ENCODE data around the gene DOCK2. TPM values are rescaled to one million over a fixed set of nuclear protein-coding genes. Genes with fewer than 3 reads are reported as not detected.

The DOCK2 gene
- total RNA-seq, 3 donors from 2014 or later = 13.4 to 43.8 (median 19.8) TPM

GRCh38 chr5:169922474-169922873 lies 285.4 kb downstream of the DOCK2 start:
- TF ChIP-seq POLR2A (IDR thresholded peaks at IDR 0.05) = no peak
- no peak for TF ChIP-seq POLR2AphosphoS5 (IDR thresholded peaks at IDR 0.05)
- TF ChIP-seq, protein P1, sequence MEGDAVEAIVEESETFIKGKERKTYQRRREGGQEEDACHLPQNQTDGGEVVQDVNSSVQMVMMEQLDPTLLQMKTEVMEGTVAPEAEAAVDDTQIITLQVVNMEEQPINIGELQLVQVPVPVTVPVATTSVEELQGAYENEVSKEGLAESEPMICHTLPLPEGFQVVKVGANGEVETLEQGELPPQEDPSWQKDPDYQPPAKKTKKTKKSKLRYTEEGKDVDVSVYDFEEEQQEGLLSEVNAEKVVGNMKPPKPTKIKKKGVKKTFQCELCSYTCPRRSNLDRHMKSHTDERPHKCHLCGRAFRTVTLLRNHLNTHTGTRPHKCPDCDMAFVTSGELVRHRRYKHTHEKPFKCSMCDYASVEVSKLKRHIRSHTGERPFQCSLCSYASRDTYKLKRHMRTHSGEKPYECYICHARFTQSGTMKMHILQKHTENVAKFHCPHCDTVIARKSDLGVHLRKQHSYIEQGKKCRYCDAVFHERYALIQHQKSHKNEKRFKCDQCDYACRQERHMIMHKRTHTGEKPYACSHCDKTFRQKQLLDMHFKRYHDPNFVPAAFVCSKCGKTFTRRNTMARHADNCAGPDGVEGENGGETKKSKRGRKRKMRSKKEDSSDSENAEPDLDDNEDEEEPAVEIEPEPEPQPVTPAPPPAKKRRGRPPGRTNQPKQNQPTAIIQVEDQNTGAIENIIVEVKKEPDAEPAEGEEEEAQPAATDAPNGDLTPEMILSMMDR (IDR thresholded peaks at IDR 0.05) = no peak
- H3K27ac ChIP-seq = no peak overlapping the region
- H3K27me3 ChIP-seq = no peaks in the 10 kb centered on the region
- H3K4me1 ChIP-seq = no peaks in the 10 kb centered on the region
- no peaks in the 10 kb centered on the region for H3K36me3 ChIP-seq
- no peak for DNase-seq (ENCODE audit: low spot score in 2 of 2)
- no peak overlapping the region for H3K4me3 ChIP-seq
- H3K9me3 ChIP-seq = no peaks in the 10 kb centered on the region
- intact Hi-C loops (cut with DNase I; ENCODE audit: low total_unique reads) = no loop called here

- H3K9me3 ChIP-seq = no peaks in the 10 kb centered on the region
- intact Hi-C loops (cut with DNase I; ENCODE audit: low total_unique reads) = no loop called here
- TF ChIP-seq POLR2AphosphoS5 (IDR thresholded peaks at IDR 0.05) (no peak), POLR2A (IDR thresholded peaks at IDR 0.05) (no peak)
- no peak overlapping the region for H3K27ac ChIP-seq
- H3K36me3 ChIP-seq = no peaks in the 10 kb centered on the region
- H3K27me3 ChIP-seq = no peaks in the 10 kb centered on the region
- H3K4me1 ChIP-seq = no peaks in the 10 kb centered on the region
- H3K4me3 ChIP-seq = no peak overlapping the region
- DNase-seq (ENCODE audit: low spot score in 2 of 2) = no peak
Measured at GRCh38 chr5:169923988-169924387, 286.9 kb downstream of the DOCK2 start.

DNA sequence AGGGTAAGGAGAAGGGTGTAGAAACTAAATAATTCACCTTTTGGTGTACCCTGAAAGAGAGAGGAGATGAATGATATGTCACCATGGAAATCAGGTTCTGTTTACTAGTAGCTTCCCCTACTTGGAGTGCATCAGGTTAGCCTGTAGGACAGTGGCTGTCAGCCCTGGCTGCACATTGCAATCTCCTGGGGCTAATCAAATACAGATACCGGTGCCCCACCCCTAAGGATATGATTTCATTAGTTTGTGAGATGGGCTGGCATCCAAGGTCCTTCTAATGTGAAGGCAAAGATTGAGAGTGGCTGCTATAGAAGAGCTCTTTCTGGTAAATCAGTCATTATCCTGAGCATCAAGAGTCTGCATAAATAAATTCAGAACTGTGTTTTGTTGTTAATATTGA lies 296.1 kb downstream of the DOCK2 start:
- no peaks in the 10 kb centered on the region for H3K36me3 ChIP-seq
- H3K4me3 ChIP-seq = no peak overlapping the region
- H3K9me3 ChIP-seq = no peaks in the 10 kb centered on the region
- H3K4me1 ChIP-seq = no peaks in the 10 kb centered on the region
- no peak overlapping the region for H3K27ac ChIP-seq
- no peak for DNase-seq (ENCODE audit: low spot score in 2 of 2)
- no peak for TF ChIP-seq POLR2AphosphoS5 (IDR thresholded peaks at IDR 0.05)
- intact Hi-C loops (cut with DNase I; ENCODE audit: low total_unique reads) = loop anchor here (10.0 kb wide), 1 partner anchor 138 kb away; no protein-coding TSS in a partner anchor
- H3K27me3 ChIP-seq = no peaks in the 10 kb centered on the region

DNA sequence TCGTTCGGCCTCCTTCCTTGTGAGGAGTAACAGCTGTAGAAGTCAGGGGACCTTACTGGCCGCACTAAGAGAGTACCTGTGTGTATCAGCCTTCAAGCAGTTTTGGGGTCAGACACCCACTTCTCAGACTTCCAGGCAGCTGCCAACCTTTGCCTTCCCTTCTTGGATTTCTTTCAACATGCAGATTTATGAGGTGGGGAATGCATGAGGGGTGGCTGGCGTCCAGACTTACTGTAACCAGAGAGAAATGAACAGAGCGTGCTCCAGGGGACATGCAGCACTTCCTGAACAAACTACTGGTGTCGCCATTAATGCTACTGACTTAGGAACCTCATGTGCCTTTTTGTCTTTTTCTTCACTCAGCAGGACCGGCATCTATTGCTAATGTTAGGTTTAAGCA lies 296.5 kb downstream of the DOCK2 start:
- no peak overlapping the region for H3K4me3 ChIP-seq
- DNase-seq (ENCODE audit: low spot score in 2 of 2) = no peak
- no peaks in the 10 kb centered on the region for H3K36me3 ChIP-seq
- intact Hi-C loops (cut with DNase I; ENCODE audit: low total_unique reads) = loop anchor here (10.0 kb wide), 1 partner anchor 139 kb away; no protein-coding TSS in a partner anchor
- H3K4me1 ChIP-seq = no peaks in the 10 kb centered on the region
- H3K27ac ChIP-seq = no peak overlapping the region
- H3K27me3 ChIP-seq = no peaks in the 10 kb centered on the region
- TF ChIP-seq POLR2A (IDR thresholded peaks at IDR 0.05) (no peak), POLR2AphosphoS5 (IDR thresholded peaks at IDR 0.05) (no peak)
- TF ChIP-seq, protein P1 (IDR thresholded peaks at IDR 0.05) = no peak
- no peaks in the 10 kb centered on the region for H3K9me3 ChIP-seq

DNA sequence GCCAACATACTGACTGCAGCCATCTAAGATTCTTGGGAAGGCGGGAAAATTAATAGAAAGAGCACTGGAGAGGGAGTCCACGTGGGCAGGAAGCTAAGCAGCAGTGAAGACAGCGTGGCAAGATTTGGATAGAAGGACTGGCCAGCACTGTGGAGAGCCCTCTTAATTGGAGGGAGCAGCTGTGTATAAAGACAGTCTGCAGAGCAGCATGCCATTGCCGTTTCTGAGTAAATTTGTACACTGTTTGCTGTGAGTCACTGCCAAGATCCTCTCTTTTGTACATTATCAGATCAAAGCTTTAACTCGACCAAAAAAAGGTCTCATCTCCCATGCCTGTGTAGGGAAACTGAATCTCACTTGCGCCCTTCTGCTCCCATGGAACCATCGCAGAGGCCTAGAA lies 297.9 kb downstream of the DOCK2 start:
- Histone ChIP-seq H3K36me3 (no peaks in the 10 kb centered on the region), H3K4me3 (no peak overlapping the region), H3K27ac (no peak overlapping the region), H3K9me3 (no peaks in the 10 kb centered on the region), H3K27me3 (no peaks in the 10 kb centered on the region), H3K4me1 (no peaks in the 10 kb centered on the region)
- DNase-seq (ENCODE audit: low spot score in 2 of 2) = no peak
- intact Hi-C loops (cut with DNase I; ENCODE audit: low total_unique reads) = loop anchor here (10.0 kb wide), 1 partner anchor 140 kb away; no protein-coding TSS in a partner anchor
- no peak for TF ChIP-seq POLR2A (IDR thresholded peaks at IDR 0.05)
- TF ChIP-seq, protein P1 (IDR thresholded peaks at IDR 0.05) = no peak
- TF ChIP-seq POLR2AphosphoS5 (IDR thresholded peaks at IDR 0.05) = no peak

- no peak for DNase-seq (ENCODE audit: low spot score in 2 of 2)
- H3K4me3 ChIP-seq = no peak overlapping the region
- H3K27me3 ChIP-seq = no peaks in the 10 kb centered on the region
- no peak overlapping the region for H3K27ac ChIP-seq
- intact Hi-C loops (cut with DNase I; ENCODE audit: low total_unique reads) = loop anchor here (10.0 kb wide), 1 partner anchor 141 kb away; no protein-coding TSS in a partner anchor
- H3K36me3 ChIP-seq = no peaks in the 10 kb centered on the region
- TF ChIP-seq POLR2A (IDR thresholded peaks at IDR 0.05) (no peak), POLR2AphosphoS5 (IDR thresholded peaks at IDR 0.05) (no peak)
- TF ChIP-seq, protein P1 (IDR thresholded peaks at IDR 0.05) = no peak
- H3K9me3 ChIP-seq = no peaks in the 10 kb centered on the region
- no peaks in the 10 kb centered on the region for H3K4me1 ChIP-seq
Measured at GRCh38 chr5:169935762-169936161, 298.7 kb downstream of the DOCK2 start.
